NOMO-1 treated with DMSO at 0.1 percent for 48 hours (cell line): ENCODE measurements around the gene ADSS1.

Experiments
- DNase-seq: peaks from one replicate; lab custom pipeline; 2025; ENCODE audit not compliant: unreplicated experiment; lab: John Stamatoyannopoulos, UW

The ADSS1 gene

DNA sequence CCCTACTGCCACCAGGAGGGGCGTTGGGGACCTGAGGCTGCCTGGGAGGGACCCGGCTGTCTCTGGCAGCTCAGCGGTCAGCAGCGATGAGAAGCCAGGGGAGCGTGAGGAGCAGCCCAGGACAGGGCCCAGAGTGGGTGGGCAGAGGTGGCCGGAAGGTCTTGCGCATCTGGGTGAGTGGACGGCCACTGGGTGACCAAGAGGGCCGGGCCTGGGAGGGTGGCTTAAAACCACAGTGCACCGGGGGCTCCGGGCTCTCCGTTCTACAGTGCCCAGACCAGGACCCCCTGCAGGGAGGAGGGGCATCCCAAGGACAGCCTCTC, 24.6 kb upstream of the ADSS1 start:
- DNase-seq, result no peak

- no peak for DNase-seq
Observed at GRCh38 chr14:104700225-104700651, 23.8 kb upstream of the ADSS1 start.

DNA sequence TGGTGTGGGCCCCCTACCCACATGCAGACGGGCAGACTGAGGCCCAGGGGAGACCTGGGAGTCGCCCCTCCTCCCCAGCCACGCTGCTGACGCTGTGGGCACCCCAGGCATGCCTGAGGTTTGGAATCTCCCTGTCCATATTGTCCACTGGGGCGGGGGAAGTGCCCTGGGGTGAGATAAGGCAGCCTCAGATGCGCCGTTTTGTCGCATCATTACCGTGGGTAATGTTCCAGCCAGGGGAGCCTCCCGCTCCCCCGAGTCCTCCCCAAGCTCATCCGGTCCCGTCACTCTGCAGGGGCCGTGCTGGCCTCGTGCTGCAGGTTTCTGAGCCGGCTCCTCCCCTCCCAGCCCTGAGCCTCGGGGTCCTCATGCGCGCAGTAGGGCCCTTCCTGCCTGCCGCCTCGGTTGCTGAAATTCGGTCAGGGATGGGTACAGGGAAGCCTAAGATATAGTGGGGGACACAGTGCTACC, 23.2 kb upstream of the ADSS1 start:
- no peak for DNase-seq

DNA sequence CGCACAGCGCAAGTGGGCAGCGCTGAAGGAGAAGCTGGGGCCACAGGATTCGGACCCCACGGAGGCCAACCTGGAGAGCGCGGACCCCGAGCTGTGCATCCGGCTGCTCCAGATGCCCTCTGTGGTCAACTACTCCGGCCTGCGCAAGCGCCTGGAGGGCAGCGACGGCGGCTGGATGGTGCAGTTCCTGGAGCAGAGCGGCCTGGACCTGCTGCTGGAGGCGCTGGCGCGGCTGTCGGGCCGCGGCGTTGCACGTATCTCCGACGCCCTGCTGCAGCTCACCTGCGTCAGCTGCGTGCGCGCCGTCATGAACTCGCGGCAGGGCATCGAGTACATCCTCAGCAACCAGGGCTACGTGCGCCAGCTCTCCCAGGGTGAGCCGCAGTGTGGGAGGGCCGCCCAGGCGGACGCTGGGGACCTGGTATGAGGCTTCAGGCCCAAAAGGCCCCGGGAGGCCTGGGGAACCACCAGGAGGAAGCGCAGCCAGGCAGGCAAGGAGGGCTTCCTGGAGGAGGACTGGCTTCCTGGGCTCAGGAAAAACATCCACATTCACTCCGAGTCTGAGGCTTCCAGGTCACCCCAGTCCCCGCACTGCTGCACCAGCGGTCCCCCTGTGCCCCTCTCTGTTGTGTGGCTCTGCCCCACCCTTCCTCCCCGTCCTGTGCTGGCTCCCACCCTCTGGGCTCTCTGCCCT, 22.5 kb upstream of the ADSS1 start:
- no peak for DNase-seq

DNA sequence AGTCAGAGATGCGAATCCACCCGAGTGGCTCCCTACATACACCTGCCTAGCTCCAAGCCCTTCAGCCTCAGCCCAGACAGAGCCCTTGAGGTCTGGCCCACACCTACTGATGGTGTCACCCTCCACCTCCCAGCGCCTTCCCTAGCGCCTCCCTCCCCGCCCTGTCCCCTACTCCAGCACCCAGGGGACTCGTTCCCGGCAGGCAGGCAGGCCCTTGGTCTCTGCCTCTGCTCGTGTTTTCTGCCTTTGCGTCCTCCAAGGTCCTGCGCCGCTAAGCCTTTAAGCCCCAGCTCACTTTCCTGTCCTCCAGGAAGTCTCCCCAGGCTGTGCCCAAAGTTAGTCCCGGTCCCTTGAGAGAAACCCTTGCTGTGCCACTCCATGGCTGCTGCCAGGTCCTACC, 21.9 kb upstream of the ADSS1 start:
- DNase-seq, result no peak

DNA sequence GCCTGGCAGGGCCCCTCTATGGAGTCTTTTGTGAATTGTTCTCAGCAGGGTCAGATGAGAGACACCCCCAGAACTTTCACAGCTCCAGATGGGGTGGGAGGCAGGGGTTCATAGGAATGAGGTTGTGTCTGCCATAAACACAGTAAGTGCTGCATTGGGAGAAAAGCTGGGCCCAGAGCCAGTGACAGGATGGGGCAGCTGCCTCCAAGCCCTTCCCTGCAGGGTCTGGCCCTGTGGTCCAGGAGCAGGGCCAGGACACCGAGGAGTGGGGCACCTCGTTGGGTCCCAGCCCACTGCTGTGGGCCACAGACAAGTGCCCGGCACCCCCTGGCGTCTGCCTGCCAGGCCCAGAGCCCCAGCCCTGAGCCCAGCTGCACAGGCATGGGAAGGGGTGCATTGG, 21.4 kb upstream of the ADSS1 start:
- no peak for DNase-seq

- DNase-seq, result no peak
Observed at GRCh38 chr14:104703269-104703668, 20.8 kb upstream of the ADSS1 start.

GRCh38 chr14:104704252-104704651, 19.8 kb upstream of the ADSS1 start:
- DNase-seq, result no peak

GRCh38 chr14:104705340-104706047, 18.5 kb upstream of the ADSS1 start:
- DNase-seq, result no peak

DNA sequence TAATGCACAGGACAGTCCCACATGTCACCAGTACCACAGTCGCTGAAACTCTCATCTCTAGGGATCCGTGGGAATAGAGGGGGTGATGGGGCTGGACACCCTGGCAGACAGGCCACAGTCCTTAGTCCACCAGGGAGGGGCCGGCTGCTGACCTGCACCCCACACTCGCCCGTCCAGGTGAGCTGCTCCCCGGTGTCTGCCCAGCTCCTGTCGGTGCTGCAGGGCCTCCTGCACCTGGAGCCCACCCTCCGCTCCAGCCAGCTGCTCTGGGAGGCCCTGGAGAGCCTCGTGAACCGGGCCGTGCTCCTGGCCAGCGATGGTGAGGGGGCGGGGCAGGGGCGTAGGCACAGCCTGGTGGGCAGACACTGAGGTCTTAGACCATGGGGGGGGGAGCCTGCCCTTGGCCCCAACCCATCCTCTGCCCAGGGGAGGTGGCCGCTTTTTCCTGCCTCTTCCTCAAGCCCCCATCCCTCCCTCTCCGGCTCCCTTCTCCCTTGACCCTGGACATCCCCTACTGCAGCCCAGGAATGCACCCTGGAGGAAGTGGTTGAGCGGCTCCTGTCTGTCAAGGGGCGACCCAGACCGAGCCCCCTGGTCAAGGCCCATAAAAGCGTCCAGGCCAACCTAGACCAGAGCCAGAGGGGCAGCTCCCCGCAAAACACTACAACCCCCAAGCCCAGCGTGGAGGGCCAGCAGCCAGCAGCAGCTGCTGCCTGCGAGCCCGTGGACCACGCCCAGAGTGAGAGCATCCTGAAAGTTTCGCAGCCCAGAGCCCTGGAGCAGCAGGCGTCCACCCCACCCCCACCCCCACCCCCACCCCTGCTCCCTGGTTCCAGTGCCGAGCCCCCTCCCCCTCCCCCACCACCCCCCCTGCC, 17.1 kb upstream of the ADSS1 start:
- no peak for DNase-seq

GRCh38 chr14:104707608-104708595, 16.1 kb upstream of the ADSS1 start:
- DNase-seq, result no peak

- DNase-seq, result peak; percentile 26
Observed at GRCh38 chr14:104708606-104709268, 15.3 kb upstream of the ADSS1 start.

- DNase-seq, result no peak
Observed at GRCh38 chr14:104709387-104710039, 14.5 kb upstream of the ADSS1 start.

DNA sequence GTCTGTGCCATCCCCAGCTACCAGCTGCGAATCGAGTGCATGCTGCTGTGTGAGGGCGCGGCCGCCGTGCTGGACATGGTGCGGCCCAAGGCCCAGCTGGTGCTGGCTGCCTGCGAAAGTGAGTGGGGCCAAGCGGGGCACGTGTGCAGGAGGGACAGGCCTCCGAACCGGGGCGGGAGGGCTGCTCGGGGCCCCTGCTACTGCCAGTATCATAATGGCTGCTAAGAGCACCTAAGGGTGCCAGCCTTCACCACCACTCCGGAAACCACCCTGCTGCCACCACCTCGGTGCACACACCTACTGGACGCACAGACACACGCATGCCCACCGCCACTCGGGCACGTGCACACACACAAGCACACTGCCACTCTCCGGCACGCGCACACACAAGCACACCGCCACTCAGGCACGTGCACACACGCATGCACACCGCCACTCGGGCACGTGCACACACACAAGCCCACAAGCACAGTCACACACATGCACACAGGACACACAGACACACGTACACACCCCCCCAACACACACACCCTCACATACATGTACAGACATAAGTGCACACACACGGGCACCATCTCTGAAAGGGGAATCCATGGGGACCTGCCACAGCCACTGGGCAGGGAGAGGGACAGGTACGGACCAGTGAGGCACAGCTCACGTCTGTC, 13.8 kb upstream of the ADSS1 start:
- no peak for DNase-seq

GRCh38 chr14:104712881-104713734, 10.9 kb upstream of the ADSS1 start:
- DNase-seq, result no peak

DNA sequence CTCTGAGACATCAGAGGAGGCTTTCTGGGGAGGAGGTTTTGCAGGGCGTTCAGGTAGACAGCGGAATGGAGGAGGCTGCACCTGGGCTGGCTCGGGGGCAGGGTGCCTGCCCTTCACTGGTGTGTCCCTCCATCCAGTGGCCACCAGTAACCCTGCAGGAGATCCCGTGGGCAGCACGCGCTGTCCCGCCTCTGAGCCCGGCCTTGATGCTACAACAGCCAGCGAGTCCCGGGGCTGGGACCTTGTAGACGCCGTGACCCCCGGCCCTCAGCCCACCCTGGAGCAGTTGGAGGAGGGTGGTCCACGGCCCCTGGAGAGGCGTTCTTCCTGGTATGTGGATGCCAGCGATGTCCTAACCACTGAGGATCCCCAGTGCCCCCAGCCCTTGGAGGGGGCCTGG, 10.0 kb upstream of the ADSS1 start:
- DNase-seq, result no peak

DNA sequence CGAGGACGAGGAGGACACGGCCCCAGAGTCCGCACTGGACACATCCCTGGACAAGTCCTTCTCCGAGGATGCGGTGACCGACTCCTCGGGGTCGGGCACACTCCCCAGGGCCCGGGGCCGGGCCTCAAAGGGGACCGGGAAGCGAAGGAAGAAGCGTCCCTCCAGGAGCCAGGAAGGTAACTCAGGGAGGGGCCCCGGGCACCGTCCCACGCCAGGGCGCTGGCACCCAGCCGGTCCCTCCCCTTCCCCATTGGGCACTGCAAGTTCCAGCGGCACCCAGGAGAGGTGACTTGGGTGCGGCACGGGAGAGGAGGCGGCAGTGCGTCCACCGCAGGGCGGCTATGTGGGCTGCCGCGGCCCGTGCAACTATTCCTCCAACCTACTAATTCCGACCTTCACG, 9.3 kb upstream of the ADSS1 start:
- no peak for DNase-seq

DNA sequence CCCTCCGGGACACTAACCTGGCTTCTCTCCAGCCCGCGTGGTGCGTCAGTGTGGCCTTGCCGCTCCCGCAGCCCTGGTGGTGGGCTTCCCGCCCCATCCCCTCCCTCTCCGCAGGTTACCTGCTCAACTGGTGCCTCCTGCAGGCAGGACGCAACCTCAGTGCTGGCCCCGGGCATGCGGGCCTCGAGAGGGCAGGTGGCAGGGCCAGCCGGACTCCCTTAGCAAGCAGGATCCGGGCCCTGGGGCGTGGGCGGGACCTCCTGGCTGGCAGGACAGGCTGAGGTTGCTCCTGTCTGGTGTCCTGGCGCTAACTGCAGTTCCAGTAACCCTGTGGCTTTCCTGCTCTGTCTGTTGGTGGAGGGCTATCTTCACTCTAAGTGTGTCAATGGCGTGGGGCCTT, 8.6 kb upstream of the ADSS1 start:
- no peak for DNase-seq
